ENCODE data around the gene CARD14. TPM values are rescaled to one million over a fixed set of nuclear protein-coding genes. Genes with fewer than 3 reads are reported as not detected.

CARD14 gene
- total RNA-seq, 1 experiment from 2014 or later, result 16.5 TPM

- Histone ChIP-seq H3K4me1 (replicated peaks; ENCODE audit: insufficient read depth) (no peaks in the 10 kb centered on the region), H3K27me3 (ENCODE audit: insufficient read depth, low read depth) (no peaks in the 10 kb centered on the region), H4K20me1 (ENCODE audit: insufficient read depth) (no peaks in the 10 kb centered on the region), H2AFZ (no peak overlapping the region), H3K79me2 (ENCODE audit: low read depth) (no peaks in the 10 kb centered on the region), H3K9me3 (ENCODE audit: insufficient read depth, low read depth) (no peaks in the 10 kb centered on the region; the same call in 1 of the 2 replicates), H3K36me3 (ENCODE audit: low read depth) (no peaks in the 10 kb centered on the region), H3K4me3 (no peak overlapping the region), H3K9me2 (ENCODE audit: insufficient read depth) (no peaks in the 10 kb centered on the region), H3K4me2 (no peak overlapping the region), H3F3A (ENCODE audit: insufficient read depth, low read depth) (no peaks in the 10 kb centered on the region), H3K27ac (no peak overlapping the region)
- BruUV-seq (replicated peaks), result no TSS peak
- POLR2A ChIA-PET (ENCODE audit: unreplicated experiment), result interaction anchor here (0.6 kb wide), 2 partner anchors 9 to 123 kb away, joined by 4 read pairs; partner anchors contain the start of gene SLC26A11
- intact Hi-C loops (cut with micrococcal nuclease; ENCODE audit: unreplicated experiment), result no loop called here
- TF ChIP-seq EZH2 (IDR thresholded peaks at IDR 0.05; ENCODE audit: low read depth), result no peak
- TF ChIP-seq CTCF (conservative IDR thresholded peaks at IDR 0.05), result no peak
- CTCF ChIA-PET, result interaction anchor here (0.7 kb wide), 1 partner anchor 228 kb away, joined by 7 read pairs; no protein-coding TSS in a partner anchor
- DNase-seq, result no peak
These were observed 59.2 kb downstream of the CARD14 start for GRCh38 chr17:80229011-80229410.

- H3K79me2 ChIP-seq (ENCODE audit: low read depth), result no peaks in the 10 kb centered on the region
- H3K4me1 ChIP-seq (replicated peaks; ENCODE audit: insufficient read depth), result no peaks in the 10 kb centered on the region
- POLR2A ChIA-PET (ENCODE audit: unreplicated experiment), result no interaction called here
- BruUV-seq (replicated peaks), result no TSS peak
- H3K9me3 ChIP-seq (ENCODE audit: insufficient read depth, low read depth), result no peaks in the 10 kb centered on the region; the same call in 1 of the 2 replicates
- no peak overlapping the region for H3K27ac ChIP-seq
- TF ChIP-seq CTCF (conservative IDR thresholded peaks at IDR 0.05), result no peak
- no peak for TF ChIP-seq EZH2 (IDR thresholded peaks at IDR 0.05; ENCODE audit: low read depth)
- H2AFZ ChIP-seq, result no peak overlapping the region
- H3K36me3 ChIP-seq (ENCODE audit: low read depth), result no peaks in the 10 kb centered on the region
- CTCF ChIA-PET, result no interaction called here
- no peak overlapping the region for H3K4me3 ChIP-seq
- H3K9me2 ChIP-seq (ENCODE audit: insufficient read depth), result no peaks in the 10 kb centered on the region
- no peak overlapping the region for H3K4me2 ChIP-seq
- H3F3A ChIP-seq (ENCODE audit: insufficient read depth, low read depth), result no peaks in the 10 kb centered on the region
- DNase-seq, result no peak
- intact Hi-C loops (cut with micrococcal nuclease; ENCODE audit: unreplicated experiment), result no loop called here
- no peaks in the 10 kb centered on the region for H3K27me3 ChIP-seq (ENCODE audit: insufficient read depth, low read depth)
- H4K20me1 ChIP-seq (ENCODE audit: insufficient read depth), result no peaks in the 10 kb centered on the region
These were observed 62.6 kb downstream of the CARD14 start for GRCh38 chr17:80232438-80232837.

GRCh38 chr17:80233202-80233601 is 63.4 kb downstream of the CARD14 start:
- CTCF ChIA-PET, result no interaction called here

More at GRCh38 chr17:80233202-80233601, 63.4 kb downstream of the CARD14 start:
- no peaks in the 10 kb centered on the region for H3K27me3 ChIP-seq (ENCODE audit: insufficient read depth, low read depth)
- H3K27ac ChIP-seq, result no peak overlapping the region
- BruUV-seq (replicated peaks), result no TSS peak
- H3K4me1 ChIP-seq (replicated peaks; ENCODE audit: insufficient read depth), result no peaks in the 10 kb centered on the region
- no peaks in the 10 kb centered on the region for H3K36me3 ChIP-seq (ENCODE audit: low read depth)
- POLR2A ChIA-PET (ENCODE audit: unreplicated experiment), result no interaction called here
- H3F3A ChIP-seq (ENCODE audit: insufficient read depth, low read depth), result no peaks in the 10 kb centered on the region
- H2AFZ ChIP-seq, result no peak overlapping the region
- intact Hi-C loops (cut with micrococcal nuclease; ENCODE audit: unreplicated experiment), result no loop called here
- H3K9me3 ChIP-seq (ENCODE audit: insufficient read depth, low read depth), result no peaks in the 10 kb centered on the region; the same call in 1 of the 2 replicates
- no peak overlapping the region for H3K4me3 ChIP-seq
- TF ChIP-seq CTCF (conservative IDR thresholded peaks at IDR 0.05), result no peak
- no peak for TF ChIP-seq EZH2 (IDR thresholded peaks at IDR 0.05; ENCODE audit: low read depth)
- H3K79me2 ChIP-seq (ENCODE audit: low read depth), result no peaks in the 10 kb centered on the region
- H3K9me2 ChIP-seq (ENCODE audit: insufficient read depth), result no peaks in the 10 kb centered on the region
- no peak overlapping the region for H3K4me2 ChIP-seq
- no peaks in the 10 kb centered on the region for H4K20me1 ChIP-seq (ENCODE audit: insufficient read depth)
- DNase-seq, result no peak

Measured in PC-9 (cell line).